NCI-H2081 (cell line): ENCODE results near the gene ANKRD42.

Experiments used
- DNase-seq, 2 experiments: peaks; one replicate each; lab custom pipeline; 2025; lab: John Stamatoyannopoulos, UW

ANKRD42 gene

DNA sequence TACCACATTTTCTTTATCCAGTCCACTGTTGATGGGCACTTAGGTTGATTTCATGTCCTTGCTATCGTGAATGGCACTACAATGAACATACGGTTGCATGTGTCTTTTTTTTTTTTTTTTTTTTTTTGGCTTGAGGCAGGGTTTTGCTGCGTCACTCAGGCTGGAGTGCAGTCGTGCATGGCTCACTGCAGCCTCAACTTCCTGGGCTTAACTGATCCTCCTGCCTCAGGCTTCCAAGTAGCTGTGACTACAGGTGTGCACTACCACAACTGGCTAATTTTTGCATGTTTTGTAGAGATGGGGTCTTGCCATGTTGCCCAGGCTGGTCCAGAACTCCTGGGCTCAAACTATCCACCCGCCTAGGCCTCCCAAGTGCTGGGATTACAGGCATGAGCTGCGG, 94.1 kb downstream of the ANKRD42 start:
- DNase-seq = no peak

DNA sequence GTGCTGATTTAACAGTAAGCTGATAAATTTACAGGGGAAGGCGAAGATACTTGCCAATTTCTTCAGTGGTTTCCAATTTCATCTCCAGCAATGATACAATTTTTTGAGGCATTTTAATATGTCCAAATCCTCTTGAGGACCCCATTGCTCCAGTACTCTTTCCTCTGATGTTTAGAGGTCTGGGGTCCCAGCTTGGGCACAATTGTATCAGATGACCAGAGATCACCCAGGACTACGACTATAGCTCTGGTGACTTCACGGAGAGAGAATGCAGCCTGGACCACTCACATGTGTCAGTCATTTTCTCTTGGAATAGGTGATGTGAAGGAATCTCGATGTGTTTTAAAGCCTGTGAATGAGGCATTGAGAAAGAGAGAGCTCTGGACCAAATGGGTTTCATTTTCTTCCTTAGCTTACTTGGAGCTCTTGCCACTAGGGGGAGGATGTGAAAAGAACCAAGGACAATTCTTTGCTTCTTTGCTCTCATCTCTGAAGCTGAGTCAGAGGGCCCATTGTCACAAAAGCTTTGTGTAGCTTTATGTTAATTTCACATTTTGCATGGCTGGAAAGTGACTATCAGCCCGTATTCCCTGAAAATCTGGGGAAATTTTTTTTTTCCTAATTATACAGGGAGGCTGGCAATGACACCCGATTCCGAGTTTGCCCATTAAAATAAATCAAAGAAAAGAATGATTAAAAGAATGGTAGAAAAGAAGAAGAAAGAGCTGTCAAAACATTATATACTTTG, 99.4 kb downstream of the ANKRD42 start:
- peak; percentile 41 to 61 for DNase-seq

GRCh38 chr11:83293457-83293774, 99.9 kb downstream of the ANKRD42 start:
- no peak for DNase-seq

- no peak for DNase-seq
These were observed 100.7 kb downstream of the ANKRD42 start for GRCh38 chr11:83294208-83294607.
